HG03432 (cell line): ENCODE measurements around the gene FMNL3.
A peak's percentile ranks its signal among the peaks of the same experiment; 100 is the strongest.
"Not testable (repeated sequence)": the region's sequence is repeated elsewhere in the genome, so short reads cannot be mapped to it uniquely, and the experiment has no call there.

Source experiments
- ATAC-seq: cut with Tn5 transposase; IDR thresholded peaks from one replicate; pipeline ENCODE4 v1.9.1; 2021; ENCODE audit warnings: mild to moderate bottlenecking, moderate library complexity; ENCODE audit not compliant: unreplicated experiment

The FMNL3 gene

GRCh38 chr12:49635036-49635435 is 72.2 kb downstream of the FMNL3 start:
- no peak for ATAC-seq

GRCh38 chr12:49633703-49634345 is 73.4 kb downstream of the FMNL3 start:
- no peak for ATAC-seq

- no peak for ATAC-seq
These were observed 74.1 kb downstream of the FMNL3 start for GRCh38 chr12:49632986-49633702.

GRCh38 chr12:49632401-49632800 is 74.8 kb downstream of the FMNL3 start:
- ATAC-seq = no peak

- no peak for ATAC-seq
These were observed 75.8 kb downstream of the FMNL3 start for GRCh38 chr12:49631336-49631907.

GRCh38 chr12:49627752-49628360 is 79.3 kb downstream of the FMNL3 start:
- no peak for ATAC-seq

GRCh38 chr12:49626836-49627235 is 80.4 kb downstream of the FMNL3 start:
- ATAC-seq = no peak

- no peak for ATAC-seq
These were observed 80.9 kb downstream of the FMNL3 start for GRCh38 chr12:49626169-49626835.

GRCh38 chr12:49624921-49625577 is 82.2 kb downstream of the FMNL3 start:
- no peak for ATAC-seq

- ATAC-seq = peak; percentile 77
These were observed 83.9 kb downstream of the FMNL3 start, which contains the start of gene PRPF40B for GRCh38 chr12:49623142-49623904. Gene PRPF40B (plus strand): TSS chr12:49623561. CDS start chr12:49623591, 30 bp downstream.

- peak; percentile 28 for ATAC-seq
These were observed 84.6 kb downstream of the FMNL3 start for GRCh38 chr12:49622501-49623141.

GRCh38 chr12:49621651-49622500 is 85.3 kb downstream of the FMNL3 start:
- ATAC-seq = no peak

- ATAC-seq = no peak
These were observed 87.9 kb downstream of the FMNL3 start for GRCh38 chr12:49619286-49619685.

- no peak for ATAC-seq
These were observed 88.6 kb downstream of the FMNL3 start for GRCh38 chr12:49618576-49618975.

GRCh38 chr12:49616533-49617219 is 90.5 kb downstream of the FMNL3 start:
- no peak for ATAC-seq

GRCh38 chr12:49615725-49616124 is 91.5 kb downstream of the FMNL3 start:
- ATAC-seq = no peak

- no peak for ATAC-seq
These were observed 95.0 kb downstream of the FMNL3 start for GRCh38 chr12:49612210-49612609.

- ATAC-seq = not testable (repeated sequence)
These were observed 96.4 kb downstream of the FMNL3 start for GRCh38 chr12:49610785-49611184.
